PC-9 (cell line): ENCODE data around the gene ZSCAN1.

Source experiments
- EZH2 ChIP-seq: fragments of 200-600 bp; sonication (generic); IDR thresholded peaks from 2 replicates; pipeline ENCODE4 v1.8.0; 2017; ENCODE audit warnings: antibody characterized with exemption, low read depth
- TF ChIP-seq, protein P1 (sequence below): fragments of 200-600 bp; sonication (generic); conservative IDR thresholded peaks from 2 replicates; pipeline ENCODE4 v1.6.1; 2017; ENCODE audit warnings: mixed run types, antibody characterized with exemption, mild to moderate bottlenecking, moderate library complexity

DNA sequence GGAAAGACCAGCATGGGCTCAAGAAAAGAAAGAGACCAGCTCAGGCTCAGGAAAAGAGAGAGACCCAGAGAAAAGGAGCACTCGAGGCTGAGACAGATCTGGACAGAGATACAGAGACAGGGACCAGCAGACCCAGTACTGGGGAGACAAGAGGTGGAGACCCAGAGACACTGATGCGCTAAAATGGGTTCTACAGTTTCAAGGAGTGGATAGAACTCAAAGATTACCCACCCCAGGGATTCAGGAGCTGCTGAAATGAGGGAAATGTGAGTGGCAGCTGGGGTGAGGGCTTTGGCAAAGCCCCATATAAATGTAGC is 64.8 kb downstream of the ZSCAN1 start:
- TF ChIP-seq, protein P1, sequence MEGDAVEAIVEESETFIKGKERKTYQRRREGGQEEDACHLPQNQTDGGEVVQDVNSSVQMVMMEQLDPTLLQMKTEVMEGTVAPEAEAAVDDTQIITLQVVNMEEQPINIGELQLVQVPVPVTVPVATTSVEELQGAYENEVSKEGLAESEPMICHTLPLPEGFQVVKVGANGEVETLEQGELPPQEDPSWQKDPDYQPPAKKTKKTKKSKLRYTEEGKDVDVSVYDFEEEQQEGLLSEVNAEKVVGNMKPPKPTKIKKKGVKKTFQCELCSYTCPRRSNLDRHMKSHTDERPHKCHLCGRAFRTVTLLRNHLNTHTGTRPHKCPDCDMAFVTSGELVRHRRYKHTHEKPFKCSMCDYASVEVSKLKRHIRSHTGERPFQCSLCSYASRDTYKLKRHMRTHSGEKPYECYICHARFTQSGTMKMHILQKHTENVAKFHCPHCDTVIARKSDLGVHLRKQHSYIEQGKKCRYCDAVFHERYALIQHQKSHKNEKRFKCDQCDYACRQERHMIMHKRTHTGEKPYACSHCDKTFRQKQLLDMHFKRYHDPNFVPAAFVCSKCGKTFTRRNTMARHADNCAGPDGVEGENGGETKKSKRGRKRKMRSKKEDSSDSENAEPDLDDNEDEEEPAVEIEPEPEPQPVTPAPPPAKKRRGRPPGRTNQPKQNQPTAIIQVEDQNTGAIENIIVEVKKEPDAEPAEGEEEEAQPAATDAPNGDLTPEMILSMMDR, result no peak
- no peak for TF ChIP-seq EZH2
